HUES6 (cell line): ENCODE data around the gene CPT1B.

ENCODE experiments used
- H3K27ac ChIP-seq: 2 replicates; pipeline ENCODE4 v1.7.0; 2013; ENCODE audit warnings: low read depth, mild to moderate bottlenecking, low read length, inconsistent platforms
- H3K27me3 ChIP-seq: 2 replicates; pipeline ENCODE4 v1.6.1; 2013; ENCODE audit warnings: low read length; ENCODE audit not compliant: control insufficient read depth, insufficient read depth
- H3K36me3 ChIP-seq: 2 replicates; pipeline ENCODE4 v1.6.1; 2013; ENCODE audit warnings: low read length; ENCODE audit not compliant: control insufficient read depth, insufficient read depth
- H3K4me1 ChIP-seq: 2 replicates; pipeline ENCODE4 v1.6.1; 2013; ENCODE audit warnings: low read length; ENCODE audit not compliant: control insufficient read depth, insufficient read depth
- H3K4me3 ChIP-seq: 2 replicates; pipeline ENCODE4 v1.5.1; 2013; ENCODE audit warnings: low read depth, low read length
- H3K9ac ChIP-seq: one replicate; pipeline ENCODE4 v1.6.1; 2013; ENCODE audit warnings: mild to moderate bottlenecking, low read length
- H3K9me3 ChIP-seq: 2 replicates; pipeline ENCODE4 v1.6.1; 2013; ENCODE audit warnings: low read depth, low read length; ENCODE audit not compliant: control insufficient read depth, insufficient read depth

Gene CPT1B

GRCh38 chr22:50584106-50585096 lies 6.2 kb upstream of the CPT1B start:
- Histone ChIP-seq H3K9ac (no peak overlapping the region), H3K27ac (no peak overlapping the region), H3K36me3 (peaks cover 19% of the 10 kb centered on the region), H3K27me3 (no peaks in the 10 kb centered on the region), H3K4me3 (no peak overlapping the region), H3K9me3 (no peaks in the 10 kb centered on the region), H3K4me1 (peaks cover 6% of the 10 kb centered on the region; the same call in 1 of the 2 replicates)

- H3K9me3 ChIP-seq: no peaks in the 10 kb centered on the region
- H3K27ac ChIP-seq: no peak overlapping the region; the same call in 1 of the 2 replicates
- H3K27me3 ChIP-seq: no peaks in the 10 kb centered on the region
- peaks cover 21% of the 10 kb centered on the region for H3K36me3 ChIP-seq
- peaks cover 6% of the 10 kb centered on the region; the same call in 1 of the 2 replicates for H3K4me1 ChIP-seq
- peak overlapping the region; percentile 88 for H3K4me3 ChIP-seq
- peak overlapping the region; percentile 71 for H3K9ac ChIP-seq
Observed at GRCh38 chr22:50583294-50583861, 5.2 kb upstream of the CPT1B start.

GRCh38 chr22:50582493-50583293 lies 4.5 kb upstream of the CPT1B start, which contains the start of gene CHKB:
TSS of gene CHKB (minus strand) at chr22:50582849. CDS start at chr22:50582781, 68 bp downstream.
- Histone ChIP-seq H3K27me3 (no peaks in the 10 kb centered on the region), H3K27ac (peak within 1 kb of the TSS; percentile 97), H3K4me1 (peaks cover 6% of the 10 kb centered on the region; the same call in 1 of the 2 replicates), H3K9ac (peak within 1 kb of the TSS; percentile 93), H3K4me3 (peak within 1 kb of the TSS; percentile 88), H3K9me3 (no peaks in the 10 kb centered on the region), H3K36me3 (peaks cover 21% of the 10 kb centered on the region)

- Histone ChIP-seq H3K27me3 (no peaks in the 10 kb centered on the region), H3K27ac (peak overlapping the region; percentile 97; the same call in 1 of the 2 replicates), H3K4me3 (peak overlapping the region; percentile 88), H3K9ac (peak overlapping the region; percentile 93), H3K9me3 (no peaks in the 10 kb centered on the region), H3K36me3 (peaks cover 26% of the 10 kb centered on the region), H3K4me1 (peaks cover 6% of the 10 kb centered on the region; the same call in 1 of the 2 replicates)
Observed at GRCh38 chr22:50581950-50582492, 3.8 kb upstream of the CPT1B start.

- H3K4me3 ChIP-seq: peak overlapping the region; percentile 88
- no peaks in the 10 kb centered on the region for H3K9me3 ChIP-seq
- peaks cover 6% of the 10 kb centered on the region; the same call in 1 of the 2 replicates for H3K4me1 ChIP-seq
- H3K9ac ChIP-seq: peak overlapping the region; percentile 93
- peaks cover 27% of the 10 kb centered on the region for H3K36me3 ChIP-seq
- no peaks in the 10 kb centered on the region for H3K27me3 ChIP-seq
- no peak overlapping the region for H3K27ac ChIP-seq
Observed at GRCh38 chr22:50581031-50581949, 3.1 kb upstream of the CPT1B start.

- no peak overlapping the region for H3K27ac ChIP-seq
- H3K9ac ChIP-seq: no peak overlapping the region
- peaks cover 32% of the 10 kb centered on the region for H3K36me3 ChIP-seq
- peaks cover 6% of the 10 kb centered on the region; the same call in 1 of the 2 replicates for H3K4me1 ChIP-seq
- no peak overlapping the region for H3K4me3 ChIP-seq
- H3K27me3 ChIP-seq: no peaks in the 10 kb centered on the region
- no peaks in the 10 kb centered on the region for H3K9me3 ChIP-seq
Observed at GRCh38 chr22:50579752-50580151, 1.5 kb upstream of the CPT1B start.

- Histone ChIP-seq H3K27me3 (no peaks in the 10 kb centered on the region), H3K36me3 (peaks cover 40% of the 10 kb centered on the region), H3K4me1 (peaks cover 6% of the 10 kb centered on the region; the same call in 1 of the 2 replicates), H3K4me3 (no peak overlapping the region), H3K9ac (no peak overlapping the region), H3K27ac (no peak overlapping the region), H3K9me3 (no peaks in the 10 kb centered on the region)
Observed at GRCh38 chr22:50578776-50579310, 616 bp upstream of the CPT1B start.

GRCh38 chr22:50577697-50577986 lies 585 bp downstream of the CPT1B start:
- no peak overlapping the region for H3K27ac ChIP-seq
- H3K4me3 ChIP-seq: no peak overlapping the region
- H3K9ac ChIP-seq: no peak overlapping the region
- no peaks in the 10 kb centered on the region for H3K27me3 ChIP-seq
- H3K9me3 ChIP-seq: no peaks in the 10 kb centered on the region
- peaks cover 52% of the 10 kb centered on the region for H3K36me3 ChIP-seq
- peaks cover 4% of the 10 kb centered on the region; the same call in 1 of the 2 replicates for H3K4me1 ChIP-seq

GRCh38 chr22:50576806-50577696 lies 1.2 kb downstream of the CPT1B start:
- H3K9me3 ChIP-seq: no peaks in the 10 kb centered on the region
- no peak overlapping the region for H3K27ac ChIP-seq
- peaks cover 57% of the 10 kb centered on the region for H3K36me3 ChIP-seq
- H3K4me3 ChIP-seq: no peak overlapping the region
- H3K9ac ChIP-seq: no peak overlapping the region
- H3K4me1 ChIP-seq: peaks cover 4% of the 10 kb centered on the region; the same call in 1 of the 2 replicates
- no peaks in the 10 kb centered on the region for H3K27me3 ChIP-seq
